H1 (cell line): Measurements from ENCODE around the gene TAS1R3. TPM values are rescaled to one million over a fixed set of nuclear protein-coding genes. Genes with fewer than 3 reads are reported as not detected.
A peak's percentile ranks its signal among the peaks of the same experiment; 100 is the strongest.

Experiments
- CTCF ChIA-PET: fragments of 300-600 bp; sonication (Branson Sonifier 250); formaldehyde crosslinking; loops from one replicate; lab custom pipeline; 2021; ENCODE audit not compliant: partially characterized antibody; lab: Charles Lee
- POLR2A ChIA-PET: fragments of 300-600 bp; sonication (Branson Sonifier 250); formaldehyde crosslinking; loops from one replicate; lab custom pipeline; 2021; ENCODE audit warnings: inconsistent platforms; ENCODE audit not compliant: partially characterized antibody; lab: Charles Lee
- DNase-seq, 2 experiments: peaks; one replicate each; pipeline versions ENCODE4 v3.0.0 to v3.0.0-alpha.2; 2010 to 2022; ENCODE audit warnings: low spot score in 2 of 2, low read depth in 1 of 2, mixed read lengths in 1 of 2
- FAIRE-seq: peaks from 2 replicates; lab custom pipeline; 2011; peaks lifted over from hg19 to GRCh38; lab: Jason Lieb, UNC
- H2AFZ ChIP-seq: 2 replicates; pipeline ENCODE4 v1.8.1; 2012; ENCODE audit warnings: low read length, inconsistent platforms
- H2AK5ac ChIP-seq: 2 replicates; pipeline ENCODE4 v1.6.1; 2013; ENCODE audit warnings: low read depth, low read length
- H2BK120ac ChIP-seq: replicated peaks from 2 replicates; pipeline ENCODE3; 2013; ENCODE audit warnings: low read depth, low read length, inconsistent platforms
- H2BK12ac ChIP-seq: 2 replicates; pipeline ENCODE4 v1.6.1; 2013; ENCODE audit warnings: low read depth, low read length
- H2BK15ac ChIP-seq: 2 replicates; pipeline ENCODE4 v1.6.1; 2013; ENCODE audit warnings: low read length
- H2BK20ac ChIP-seq: 2 replicates; pipeline ENCODE4 v1.6.1; 2013; ENCODE audit warnings: low read length
- H2BK5ac ChIP-seq: 2 replicates; pipeline ENCODE4 v1.6.1; 2013; ENCODE audit warnings: low read depth, low read length
- H3K14ac ChIP-seq: 2 replicates; pipeline ENCODE4 v1.6.1; 2013; ENCODE audit warnings: inconsistent platforms; ENCODE audit not compliant: insufficient read length
- H3K18ac ChIP-seq: 2 replicates; pipeline ENCODE4 v1.6.1; 2013; ENCODE audit warnings: low read length; ENCODE audit errors: extremely low read depth
- H3K23ac ChIP-seq: 2 replicates; pipeline ENCODE4 v1.6.1; 2013; ENCODE audit warnings: inconsistent platforms; ENCODE audit not compliant: insufficient read length
- H3K23me2 ChIP-seq: 2 replicates; pipeline ENCODE4 v1.6.1; 2013; ENCODE audit warnings: low read depth, low read length
- H3K27ac ChIP-seq: 2 replicates; pipeline ENCODE4 v1.6.1; 2011; ENCODE audit warnings: low read depth, low read length, inconsistent platforms
- H3K27me3 ChIP-seq, 4 experiments: replicated peaks in 1 of 4; 1 replicate in 1 of 4; 2 replicates in 3 of 4; pipeline versions ENCODE4 v1.6.1 to v1.8.1; 2011 to 2013; ENCODE audit warnings: low read length in 3 of 4, mild to moderate bottlenecking in 3 of 4, inconsistent platforms in 2 of 4, mixed read lengths in 2 of 4, moderate library complexity in 1 of 4; ENCODE audit not compliant: control insufficient read depth in 3 of 4, insufficient read depth in 3 of 4; ENCODE audit errors: extremely low read depth in 1 of 4
- H3K36me3 ChIP-seq, 4 experiments: 2 replicates each; pipeline versions ENCODE4 v1.6.1 to v1.8.1; 2011 to 2013; ENCODE audit warnings: mild to moderate bottlenecking in 4 of 4, low read length in 3 of 4, moderate library complexity in 2 of 4, control low read depth in 1 of 4, inconsistent platforms in 1 of 4; ENCODE audit not compliant: insufficient read depth in 4 of 4, control insufficient read depth in 2 of 4
- H3K4ac ChIP-seq: replicated peaks from 2 replicates; pipeline ENCODE3; 2013; ENCODE audit warnings: low read length, low read depth, mixed read lengths, inconsistent platforms; ENCODE audit not compliant: insufficient read length
- H3K4me1 ChIP-seq, 4 experiments: replicated peaks in 1 of 4; 1 replicate in 1 of 4; 2 replicates in 3 of 4; pipeline versions ENCODE4 v1.6.1 to v1.8.1; 2011 to 2013; ENCODE audit warnings: low read length in 3 of 4, inconsistent platforms in 2 of 4, mixed read lengths in 1 of 4; ENCODE audit not compliant: insufficient read depth in 4 of 4, control insufficient read depth in 3 of 4
- H3K4me2 ChIP-seq, 2 experiments: 2 replicates each; pipeline versions ENCODE4 v1.6.1 to v1.8.1; 2011 to 2013; ENCODE audit warnings: low read depth in 2 of 2, low read length in 2 of 2, control low read depth in 1 of 2, inconsistent platforms in 1 of 2, mild to moderate bottlenecking in 1 of 2; ENCODE audit not compliant: insufficient read depth in 1 of 2
- H3K4me3 ChIP-seq, 4 experiments: fragments of 200-600, 300-600 bp in 1 of 4; sonication (generic), shearing (Covaris generic), sonication (Bioruptor Twin) in 1 of 4; 2 replicates each; pipeline versions ENCODE4 v1.5.1 to v1.8.1; 2011 to 2016; ENCODE audit warnings: low read length in 4 of 4, low read depth in 3 of 4, control low read depth in 2 of 4, inconsistent platforms in 2 of 4, mild to moderate bottlenecking in 2 of 4, mixed read lengths in 1 of 4, moderate library complexity in 1 of 4; ENCODE audit not compliant: insufficient read depth in 2 of 4; ENCODE audit errors: extremely low read depth in 1 of 4
- H3K56ac ChIP-seq: replicated peaks from 2 replicates; pipeline ENCODE3; 2013; ENCODE audit warnings: low read depth, mild to moderate bottlenecking, mixed read lengths, low read length, inconsistent platforms; ENCODE audit not compliant: insufficient read length
- H3K79me1 ChIP-seq: 2 replicates; pipeline ENCODE4 v1.6.1; 2013; ENCODE audit warnings: low read depth, low read length, control low read depth
- H3K79me2 ChIP-seq, 2 experiments: 2 replicates each; pipeline versions ENCODE4 v1.6.1 to v1.8.1; 2012 to 2013; ENCODE audit warnings: low read length in 2 of 2, mild to moderate bottlenecking in 2 of 2, inconsistent platforms in 1 of 2; ENCODE audit not compliant: insufficient read depth in 2 of 2, control insufficient read depth in 1 of 2
- H3K9ac ChIP-seq, 4 experiments: replicated peaks in 1 of 4; 1 replicate in 1 of 4; 2 replicates in 3 of 4; pipeline versions ENCODE4 v1.6.1 to v1.8.1; 2011 to 2013; ENCODE audit warnings: low read depth in 3 of 4, low read length in 3 of 4, control low read depth in 2 of 4, mild to moderate bottlenecking in 2 of 4, moderate library complexity in 2 of 4, inconsistent platforms in 1 of 4; ENCODE audit errors: extremely low read depth in 1 of 4
- H3K9me3 ChIP-seq, 2 experiments: 2 replicates each; pipeline versions ENCODE4 v1.6.1 to v1.8.1; 2012 to 2013; ENCODE audit warnings: mild to moderate bottlenecking in 2 of 2, moderate library complexity in 2 of 2, control low read depth in 1 of 2, inconsistent platforms in 1 of 2, low read depth in 1 of 2, low read length in 1 of 2, mixed read lengths in 1 of 2; ENCODE audit not compliant: insufficient read depth in 2 of 2
- H4K20me1 ChIP-seq, 2 experiments: replicated peaks in 1 of 2; 2 replicates each; pipeline versions ENCODE3 to v1.8.1; 2011 to 2013; ENCODE audit warnings: inconsistent platforms in 2 of 2, low read length in 2 of 2, mild to moderate bottlenecking in 1 of 2; ENCODE audit not compliant: insufficient read depth in 2 of 2, control insufficient read depth in 1 of 2
- H4K5ac ChIP-seq: 2 replicates; pipeline ENCODE4 v1.6.1; 2013; ENCODE audit warnings: low read length, low read depth, mixed read lengths, inconsistent platforms; ENCODE audit not compliant: insufficient read length
- H4K8ac ChIP-seq: 2 replicates; pipeline ENCODE4 v1.8.0; 2013; ENCODE audit warnings: mild to moderate bottlenecking, moderate library complexity, low read length, inconsistent platforms; ENCODE audit not compliant: insufficient read depth; ENCODE audit errors: extremely low read depth
- H4K91ac ChIP-seq: replicated peaks from 2 replicates; pipeline ENCODE3; 2013; ENCODE audit warnings: low read length, mixed read lengths, inconsistent platforms; ENCODE audit not compliant: insufficient read length
- ASH2L ChIP-seq: fragments of 200-600, 300-600 bp; sonication (generic); IDR thresholded peaks from one replicate; pipeline ENCODE4 v1.7.1; 2017; ENCODE audit warnings: low read length
- EGR1 ChIP-seq: IDR thresholded peaks from 2 replicates; pipeline ENCODE4 v1.6.1; 2011; ENCODE audit warnings: low read depth, low read length, borderline replicate concordance
- GABPA ChIP-seq: IDR thresholded peaks from 2 replicates; pipeline ENCODE4 v1.6.1; 2011; ENCODE audit warnings: mild to moderate bottlenecking, low read length, moderate library complexity, borderline replicate concordance; ENCODE audit not compliant: insufficient read depth
- NANOG ChIP-seq: IDR thresholded peaks from 2 replicates; pipeline ENCODE4 v1.6.1; 2011; ENCODE audit warnings: low read length, low read depth, mild to moderate bottlenecking, inconsistent platforms; ENCODE audit not compliant: insufficient read depth, poor library complexity, severe bottlenecking
- PHF8 ChIP-seq: fragments of 200-600 bp; sonication (generic); conservative IDR thresholded peaks from 2 replicates; pipeline ENCODE4 v1.7.1; 2012; ENCODE audit warnings: low read depth, mild to moderate bottlenecking, inconsistent platforms, low read length, moderate library complexity
- RAD21 ChIP-seq, 2 experiments: IDR thresholded peaks in 1 of 2; conservative IDR thresholded peaks in 1 of 2; 2 replicates each; pipeline ENCODE4 v1.6.1; 2011; ENCODE audit warnings: low read depth in 2 of 2, low read length in 2 of 2, improper control_type of control experiment in 1 of 2, inconsistent platforms in 1 of 2, mild to moderate bottlenecking in 1 of 2, moderate library complexity in 1 of 2
- SP2 ChIP-seq: IDR thresholded peaks from 2 replicates; pipeline ENCODE4 v1.6.1; 2012; ENCODE audit warnings: mild to moderate bottlenecking, low read length, inconsistent platforms
- SP4 ChIP-seq: IDR thresholded peaks from 2 replicates; pipeline ENCODE4 v1.6.1; 2012; ENCODE audit warnings: low read length, inconsistent platforms
- TAF7 ChIP-seq: optimal IDR thresholded peaks from 2 replicates; pipeline ENCODE3; 2011; ENCODE audit warnings: low read depth, mild to moderate bottlenecking, inconsistent platforms, low read length, moderate library complexity, borderline replicate concordance
- TCF12 ChIP-seq: IDR thresholded peaks from 2 replicates; pipeline ENCODE4 v1.6.1; 2011; ENCODE audit warnings: low read depth, mild to moderate bottlenecking, low read length
- WGBS, 2 experiments: shearing (Covaris generic) in 1 of 2; methylation state at CpG; one replicate each; pipeline versions ENCODE4 v1.1.6 to v1.1.7; 2013 to 2015; ENCODE audit warnings: low lambda C conversion rate in 2 of 2, mixed read lengths in 2 of 2, inconsistent platforms in 1 of 2, low coverage in 1 of 2, missing lambda C conversion rate in 1 of 2; ENCODE audit not compliant: insufficient replicate concordance in 2 of 2, insufficient coverage in 1 of 2, insufficient read length in 1 of 2; ENCODE audit errors: extremely low coverage in 1 of 2, missing lambda C conversion rate in 1 of 2; 5-methylcytosine and 5-hydroxymethylcytosine counted together
- polyA plus RNA-seq, 7 experiments: library from polyadenylated mRNA; depleted of rRNA in 3 of 7; stranded (reverse) in 5 of 7; unstranded in 2 of 7; fragments of >200 nt in 5 of 7; fragments of 200-250 nt in 2 of 7; gene quantifications; 1 replicate in 5 of 7; 2 replicates in 1 of 7; 4 replicates in 1 of 7; pipeline versions ENCODE4 v1.2.1 to v1.2.3, GENCODE V29; 2011 to 2013; ENCODE audit warnings: missing spikeins in 2 of 7, mixed read lengths in 2 of 7
- total RNA-seq: library from RNA; stranded (reverse); fragmentation: NEBNext Ultra II Directional; extraction: Animal tissue kit (Norgen Biotek cat#: 25700); gene quantifications from 2 replicates; pipeline ENCODE4 v1.2.1, GENCODE V29; 2021
- TF ChIP-seq, protein P1 (sequence below): IDR thresholded peaks from 2 replicates; pipeline ENCODE4 v1.6.1; 2012; ENCODE audit warnings: inconsistent platforms

Gene TAS1R3
- total and polyA plus RNA-seq, 2 of the 8 experiments (the other 6 are each of a cell fraction or from before 2014, with no cell fraction given): 0.03 to 0.19 TPM

DNA sequence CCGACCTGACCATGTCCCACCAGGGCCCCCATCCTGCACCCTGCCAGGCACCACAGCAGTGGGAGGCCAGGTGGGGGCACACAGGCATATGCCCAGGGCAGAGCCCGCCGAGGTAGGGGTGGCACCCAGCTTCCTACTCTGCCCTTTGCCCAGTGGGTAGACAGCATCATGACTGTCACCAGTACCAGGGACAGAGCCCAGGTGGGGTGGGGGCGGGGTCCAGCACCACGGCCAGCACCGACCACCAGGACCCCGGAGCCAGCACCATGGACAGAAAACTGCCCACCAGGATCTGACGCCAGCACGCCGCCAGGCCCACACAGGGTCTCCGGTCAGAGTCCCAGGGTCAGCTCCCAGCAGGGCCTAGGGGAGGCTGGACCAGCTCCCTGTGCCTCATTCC is 3.8 kb downstream of the TAS1R3 start:
- H2BK120ac ChIP-seq: no peak overlapping the region
- H3K9me3 ChIP-seq: peaks cover 0 to 1% of the 10 kb centered on the region in 2 experiments; a peak in 2 of 4 replicates
- H3K56ac ChIP-seq: no peak overlapping the region
- ChIA-PET POLR2A (interaction anchor here (0.8 to 9.0 kb wide), 17 partner anchors 9 to 99 kb away, joined by 3 to 134 read pairs (median 5); partner anchors contain the start of genes AURKAIP1, CCNL2 and DVL1), CTCF (interaction anchor here (0.6 to 3.2 kb wide), 8 partner anchors 10 to 928 kb away, joined by 3 to 13 read pairs (median 4); no protein-coding TSS in a partner anchor)
- no peak overlapping the region for H3K14ac ChIP-seq
- no peaks in the 10 kb centered on the region for H3K79me2 ChIP-seq
- no peaks in the 10 kb centered on the region; a peak in 1 of 7 replicates for H3K27me3 ChIP-seq
- H2AK5ac ChIP-seq: no peak overlapping the region
- H3K4ac ChIP-seq: no peak overlapping the region
- H3K27ac ChIP-seq: no peak overlapping the region
- no peak overlapping the region for H2BK20ac ChIP-seq
- H3K18ac ChIP-seq: no peak overlapping the region
- no peak overlapping the region for H3K23ac ChIP-seq
- peaks cover 2% of the 10 kb centered on the region; the same call in 1 of the 2 replicates for H3K23me2 ChIP-seq
- H2BK15ac ChIP-seq: no peak overlapping the region
- H2BK5ac ChIP-seq: no peak overlapping the region
- DNase-seq (peak in 1 of 2 experiments; percentile 87), FAIRE-seq (no peak)
- no peak overlapping the region for H2AFZ ChIP-seq
- H3K9ac ChIP-seq: no peak overlapping the region
- no peak overlapping the region for H3K4me3 ChIP-seq
- H3K36me3 ChIP-seq: peaks cover 0 to 24% (median 6%) of the 10 kb centered on the region in 4 experiments; a peak in 5 of 8 replicates
- no peaks in the 10 kb centered on the region; a peak in 2 of 7 replicates for H3K4me1 ChIP-seq
- H3K79me1 ChIP-seq: peaks cover 4% of the 10 kb centered on the region; the same call in 1 of the 2 replicates
- H3K4me2 ChIP-seq: no peak overlapping the region
- H4K8ac ChIP-seq: no peak overlapping the region
- H2BK12ac ChIP-seq: no peak overlapping the region
- 82% methylated on average over 11 of the region's 11 CpGs; no CpG with 5 or more reads in 1 of the 2 experiments for WGBS, 2 experiments
- H4K5ac ChIP-seq: no peak overlapping the region
- H4K20me1 ChIP-seq: peaks cover 10 to 28% of the 10 kb centered on the region in 2 experiments
- no peak overlapping the region for H4K91ac ChIP-seq
- TF ChIP-seq EGR1: peak; percentile 75; the same call in 1 of the 2 replicates
- peak in 1 of 2 experiments; percentile 25; a peak in 1 of 4 replicates for TF ChIP-seq RAD21 (IDR thresholded peaks at IDR 0.05 in 1 of 2, conservative IDR thresholded peaks at IDR 0.05 in 1 of 2; ENCODE audit: low read depth in 2 of 2, low read length in 2 of 2)
- TF ChIP-seq SP4: 0 out of 2 replicates have a peak, but pooled peaks have one; percentile 65
- TF ChIP-seq NANOG: peak; percentile 35
- 0 out of 2 replicates have a peak, but pooled peaks have one; percentile 39 for TF ChIP-seq TCF12
- TF ChIP-seq, protein P1, sequence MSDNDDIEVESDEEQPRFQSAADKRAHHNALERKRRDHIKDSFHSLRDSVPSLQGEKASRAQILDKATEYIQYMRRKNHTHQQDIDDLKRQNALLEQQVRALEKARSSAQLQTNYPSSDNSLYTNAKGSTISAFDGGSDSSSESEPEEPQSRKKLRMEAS: peak; percentile 91
- TF ChIP-seq ASH2L: no peak
- TF ChIP-seq GABPA: peak; percentile 81; the same call in 1 of the 2 replicates
- peak; percentile 98 for TF ChIP-seq TAF7
- no peak for TF ChIP-seq SP2
- no peak for TF ChIP-seq PHF8
